Epidermal melanocyte (primary cell): ENCODE data around the gene DCTN3.

Source experiments
- DNase-seq: peaks from one replicate; pipeline ENCODE4 v3.0.0; 2011; ENCODE audit warnings: low spot score; ENCODE audit not compliant: insufficient read length

The DCTN3 gene

GRCh38 chr9:34573599-34574325, 46.5 kb downstream of the DCTN3 start:
- DNase-seq: no peak

GRCh38 chr9:34572628-34573027, 47.7 kb downstream of the DCTN3 start:
- DNase-seq: no peak

DNA sequence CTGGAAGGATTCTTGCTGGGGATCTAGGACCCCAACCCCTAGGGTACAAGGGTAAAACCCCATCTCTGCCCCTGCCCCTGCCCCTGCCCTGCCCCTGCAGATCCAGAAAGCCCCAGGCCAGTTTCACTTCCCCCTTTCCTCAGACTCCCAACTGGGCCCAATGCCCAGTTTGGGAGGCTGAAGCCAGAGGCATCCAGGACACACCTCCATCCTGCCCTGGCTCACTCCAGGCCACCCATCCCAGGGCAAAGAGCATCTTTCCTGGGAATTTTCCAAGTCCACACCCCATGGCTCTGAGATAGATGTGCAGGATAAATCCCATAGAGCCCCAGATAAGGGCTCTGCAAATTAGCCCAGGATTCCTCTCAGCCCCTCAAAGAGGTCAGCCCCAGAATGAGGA, 48.2 kb downstream of the DCTN3 start:
- no peak for DNase-seq

DNA sequence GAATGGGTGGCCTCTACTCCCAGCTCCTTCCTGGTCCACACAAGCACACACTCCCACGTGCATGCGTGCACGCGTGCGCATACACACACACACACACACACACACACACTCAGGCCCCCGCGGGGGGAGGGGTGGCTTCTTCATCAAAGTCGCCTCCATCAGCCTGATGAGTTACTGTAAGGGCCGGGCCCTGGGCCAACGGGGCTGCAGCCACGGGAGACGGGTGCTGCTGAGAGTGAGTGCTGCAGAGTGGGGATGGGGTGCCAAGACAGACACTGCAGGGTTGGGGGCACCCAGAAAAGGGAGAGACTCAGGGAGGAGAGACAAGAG, 48.8 kb downstream of the DCTN3 start:
- DNase-seq: no peak

GRCh38 chr9:34570809-34571480, 49.4 kb downstream of the DCTN3 start:
- no peak for DNase-seq

- DNase-seq: no peak
Measured at GRCh38 chr9:34570376-34570775, 49.9 kb downstream of the DCTN3 start.

GRCh38 chr9:34568774-34569173, 51.5 kb downstream of the DCTN3 start:
- no peak for DNase-seq

GRCh38 chr9:34568133-34568532, 52.2 kb downstream of the DCTN3 start:
- no peak for DNase-seq

DNA sequence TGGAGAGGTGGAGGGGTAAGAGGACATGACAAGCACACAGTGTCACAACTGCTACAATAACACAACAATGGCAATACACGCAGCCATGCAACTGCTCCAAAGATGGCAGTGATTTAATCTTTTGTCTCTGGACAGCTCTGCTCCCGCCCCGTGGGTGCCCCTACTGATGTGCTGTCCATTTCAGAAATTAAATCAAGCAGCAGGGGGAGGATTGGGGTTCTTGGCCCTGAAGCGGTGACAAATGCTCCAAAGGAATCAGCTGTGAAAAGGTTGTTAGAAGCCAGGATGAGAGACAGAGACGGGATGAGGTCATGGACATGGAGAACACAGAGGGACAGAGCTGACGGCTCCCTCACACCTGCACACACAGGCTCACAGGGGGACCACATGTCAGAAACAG, 53.3 kb downstream of the DCTN3 start:
- no peak for DNase-seq

DNA sequence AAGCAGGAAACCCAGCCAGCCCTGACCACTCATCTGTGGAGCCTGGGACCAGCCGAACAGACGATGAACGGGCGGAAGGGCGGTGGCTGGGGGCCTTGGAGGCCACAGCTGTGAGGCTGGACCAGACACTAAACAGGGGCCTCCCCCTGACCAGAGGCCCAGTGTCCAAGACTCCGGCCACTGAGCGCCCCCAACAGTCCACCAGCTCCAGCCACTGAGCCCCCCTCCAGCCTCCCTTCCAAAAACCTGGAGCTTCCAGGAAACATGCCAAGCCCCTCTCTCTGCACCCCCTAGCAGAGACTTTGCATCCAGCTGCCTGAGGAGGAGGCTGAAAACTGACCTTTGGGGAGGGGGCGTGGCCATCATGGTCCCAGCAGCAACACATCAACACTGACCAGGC, 54.0 kb downstream of the DCTN3 start:
- DNase-seq: no peak

- no peak for DNase-seq
Measured at GRCh38 chr9:34565856-34566255, 54.4 kb downstream of the DCTN3 start.

GRCh38 chr9:34564617-34565016, 55.7 kb downstream of the DCTN3 start:
- no peak for DNase-seq
